ENCODE data around the gene MCM8. TPM values are rescaled to one million over a fixed set of nuclear protein-coding genes. Genes with fewer than 3 reads are reported as not detected.

The MCM8 gene
- total and polyA plus RNA-seq, 2 experiments from 2014 or later: 10.6 to 30.4 TPM

GRCh38 chr20:5900908-5901307 is 49.5 kb upstream of the MCM8 start:
- H3K4me1 Mint-ChIP-seq: no peaks in the 10 kb centered on the region
- H3F3A ChIP-seq (replicated peaks; ENCODE audit: low read depth): no peaks in the 10 kb centered on the region
- no peak overlapping the region for H3K4me2 ChIP-seq
- no peak overlapping the region for H3K27ac Mint-ChIP-seq
- TF ChIP-seq, protein P1, sequence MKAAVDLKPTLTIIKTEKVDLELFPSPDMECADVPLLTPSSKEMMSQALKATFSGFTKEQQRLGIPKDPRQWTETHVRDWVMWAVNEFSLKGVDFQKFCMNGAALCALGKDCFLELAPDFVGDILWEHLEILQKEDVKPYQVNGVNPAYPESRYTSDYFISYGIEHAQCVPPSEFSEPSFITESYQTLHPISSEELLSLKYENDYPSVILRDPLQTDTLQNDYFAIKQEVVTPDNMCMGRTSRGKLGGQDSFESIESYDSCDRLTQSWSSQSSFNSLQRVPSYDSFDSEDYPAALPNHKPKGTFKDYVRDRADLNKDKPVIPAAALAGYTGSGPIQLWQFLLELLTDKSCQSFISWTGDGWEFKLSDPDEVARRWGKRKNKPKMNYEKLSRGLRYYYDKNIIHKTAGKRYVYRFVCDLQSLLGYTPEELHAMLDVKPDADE (IDR thresholded peaks at IDR 0.05): no peak
- TF ChIP-seq ZNF114 (CRISPR knock-in tag; IDR thresholded peaks at IDR 0.05) (no peak), CREB1 (CRISPR knock-in tag; IDR thresholded peaks at IDR 0.05; ENCODE audit: low read depth) (no peak), JUNB (IDR thresholded peaks at IDR 0.05; ENCODE audit: unreplicated experiment) (no peak), ZNF331 (CRISPR knock-in tag; IDR thresholded peaks at IDR 0.05; ENCODE audit: low read depth) (no peak)
- H3K9me2 ChIP-seq (ENCODE audit: insufficient read depth): no peaks in the 10 kb centered on the region
- H3K4me3 Mint-ChIP-seq: no peak overlapping the region
- no peak overlapping the region for H3K27ac ChIP-seq (ENCODE audit: low read depth)
- H3K36me3 Mint-ChIP-seq (ENCODE audit: low read depth): no peaks in the 10 kb centered on the region
- H2AFZ ChIP-seq: no peak overlapping the region
- no peaks in the 10 kb centered on the region for H3K4me1 ChIP-seq (ENCODE audit: insufficient read depth)
- no peaks in the 10 kb centered on the region for H3K9me3 Mint-ChIP-seq
- H3K36me3 ChIP-seq (ENCODE audit: insufficient read depth): no peaks in the 10 kb centered on the region
- ATAC-seq (no peak), DNase-seq (ENCODE audit: low spot score) (no peak)
- H3K27me3 Mint-ChIP-seq (ENCODE audit: insufficient read depth, low read depth, poor library complexity): peaks cover 4% of the 10 kb centered on the region
- H4K20me1 ChIP-seq (replicated peaks; ENCODE audit: insufficient read depth): no peaks in the 10 kb centered on the region
- H3K4me3 ChIP-seq: no peak overlapping the region
- H3K27me3 ChIP-seq (ENCODE audit: insufficient read depth): no peaks in the 10 kb centered on the region
- H3K79me2 ChIP-seq (replicated peaks; ENCODE audit: insufficient read depth): no peaks in the 10 kb centered on the region

DNA sequence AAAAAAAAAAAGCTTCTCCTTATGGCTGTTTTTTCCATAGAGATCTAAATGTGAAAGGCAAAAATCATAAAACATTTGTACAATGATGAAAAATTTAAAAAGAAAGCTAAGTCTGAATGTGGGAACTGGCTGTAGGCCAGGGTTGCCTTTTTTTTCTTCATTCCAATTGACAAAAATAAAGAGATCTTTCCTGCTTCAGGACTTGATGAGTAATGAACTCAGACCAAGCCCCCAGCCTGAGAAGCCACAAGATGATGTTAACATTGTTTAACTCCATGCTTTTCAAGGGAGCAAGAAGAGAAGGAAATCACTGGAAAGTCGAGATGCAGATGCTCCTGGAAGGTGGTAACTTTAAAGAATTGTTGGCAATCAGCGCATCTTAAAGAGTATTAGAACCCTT is 41.5 kb upstream of the MCM8 start:
- DNase-seq (ENCODE audit: low spot score) (no peak), ATAC-seq (no peak)
- H3K4me3 Mint-ChIP-seq: no peak overlapping the region
- Histone ChIP-seq H3K27me3 (ENCODE audit: insufficient read depth) (peaks cover 8% of the 10 kb centered on the region; the same call in 1 of the 2 replicates), H3K36me3 (ENCODE audit: insufficient read depth) (no peaks in the 10 kb centered on the region), H4K20me1 (replicated peaks; ENCODE audit: insufficient read depth) (no peaks in the 10 kb centered on the region), H3K4me3 (no peak overlapping the region), H3K9me2 (ENCODE audit: insufficient read depth) (no peaks in the 10 kb centered on the region), H3K79me2 (replicated peaks; ENCODE audit: insufficient read depth) (no peaks in the 10 kb centered on the region), H3K4me2 (no peak overlapping the region), H3K27ac (ENCODE audit: low read depth) (no peak overlapping the region), H3F3A (replicated peaks; ENCODE audit: low read depth) (0 out of 2 replicates have a peak, but pooled peaks cover 3% of the 10 kb centered on the region), H3K4me1 (ENCODE audit: insufficient read depth) (peaks cover 5% of the 10 kb centered on the region; the same call in 1 of the 2 replicates), H2AFZ (no peak overlapping the region)
- H3K9me3 Mint-ChIP-seq: no peaks in the 10 kb centered on the region
- H3K36me3 Mint-ChIP-seq (ENCODE audit: low read depth): no peaks in the 10 kb centered on the region
- H3K4me1 Mint-ChIP-seq: peaks cover 14% of the 10 kb centered on the region
- no peak overlapping the region for H3K27ac Mint-ChIP-seq
- peaks cover 9% of the 10 kb centered on the region for H3K27me3 Mint-ChIP-seq (ENCODE audit: insufficient read depth, low read depth, poor library complexity)
- TF ChIP-seq POLR2AphosphoS5 (IDR thresholded peaks at IDR 0.05; ENCODE audit: low read depth) (no peak), EZH2phosphoT487 (IDR thresholded peaks at IDR 0.05; ENCODE audit: unreplicated experiment) (no peak), EZH2 (IDR thresholded peaks at IDR 0.05; ENCODE audit: low read depth, unreplicated experiment) (no peak), ZNF114 (CRISPR knock-in tag; IDR thresholded peaks at IDR 0.05) (no peak), STAT1 (IDR thresholded peaks at IDR 0.05; ENCODE audit: unreplicated experiment) (no peak), ZNF331 (CRISPR knock-in tag; IDR thresholded peaks at IDR 0.05; ENCODE audit: low read depth) (no peak), REST (IDR thresholded peaks at IDR 0.05; ENCODE audit: unreplicated experiment) (no peak), CREB1 (CRISPR knock-in tag; IDR thresholded peaks at IDR 0.05; ENCODE audit: low read depth) (no peak)
- TF ChIP-seq, protein P2, sequence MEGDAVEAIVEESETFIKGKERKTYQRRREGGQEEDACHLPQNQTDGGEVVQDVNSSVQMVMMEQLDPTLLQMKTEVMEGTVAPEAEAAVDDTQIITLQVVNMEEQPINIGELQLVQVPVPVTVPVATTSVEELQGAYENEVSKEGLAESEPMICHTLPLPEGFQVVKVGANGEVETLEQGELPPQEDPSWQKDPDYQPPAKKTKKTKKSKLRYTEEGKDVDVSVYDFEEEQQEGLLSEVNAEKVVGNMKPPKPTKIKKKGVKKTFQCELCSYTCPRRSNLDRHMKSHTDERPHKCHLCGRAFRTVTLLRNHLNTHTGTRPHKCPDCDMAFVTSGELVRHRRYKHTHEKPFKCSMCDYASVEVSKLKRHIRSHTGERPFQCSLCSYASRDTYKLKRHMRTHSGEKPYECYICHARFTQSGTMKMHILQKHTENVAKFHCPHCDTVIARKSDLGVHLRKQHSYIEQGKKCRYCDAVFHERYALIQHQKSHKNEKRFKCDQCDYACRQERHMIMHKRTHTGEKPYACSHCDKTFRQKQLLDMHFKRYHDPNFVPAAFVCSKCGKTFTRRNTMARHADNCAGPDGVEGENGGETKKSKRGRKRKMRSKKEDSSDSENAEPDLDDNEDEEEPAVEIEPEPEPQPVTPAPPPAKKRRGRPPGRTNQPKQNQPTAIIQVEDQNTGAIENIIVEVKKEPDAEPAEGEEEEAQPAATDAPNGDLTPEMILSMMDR (conservative IDR thresholded peaks at IDR 0.05; ENCODE audit: low read depth in 2 of 2): no peak

All from GM23338 (cell line).